WTC11 (cell line): ENCODE measurements around the gene PRKD1. TPM values are rescaled to one million over a fixed set of nuclear protein-coding genes. Genes with fewer than 3 reads are reported as not detected.

Experiments used
- ATAC-seq: fragments of 200-7000 bp; cut with Tn5 transposase; 2 replicates; pipeline ENCODE4 v1.10.0; 2021; ENCODE audit warnings: mild to moderate bottlenecking, moderate library complexity
- CTCF ChIA-PET: fragments of 300-600 bp; sonication (Branson Sonifier 250); formaldehyde crosslinking; loops from one replicate; lab custom pipeline; 2021; ENCODE audit warnings: antibody characterized with exemption; lab: Charles Lee
- POLR2A ChIA-PET: fragments of 350-600 bp; sonication (Branson Sonifier 250); formaldehyde crosslinking; loops from one replicate; lab custom pipeline; 2021; ENCODE audit warnings: antibody characterized with exemption; lab: Charles Lee
- DNase-seq: peaks from one replicate; pipeline ENCODE4 v3.0.0; 2021; ENCODE audit warnings: low spot score
- H3K27ac Mint-ChIP-seq: 2 replicates; pipeline ENCODE4 v1.8.0; 2021; ENCODE audit warnings: mixed read lengths
- H3K27me3 Mint-ChIP-seq: 2 replicates; pipeline ENCODE4 v1.8.0; 2021; ENCODE audit warnings: low read depth, mild to moderate bottlenecking, moderate library complexity, mixed read lengths
- H3K36me3 Mint-ChIP-seq: 2 replicates; pipeline ENCODE4 v1.8.0; 2021; ENCODE audit warnings: mixed read lengths
- H3K4me1 Mint-ChIP-seq: 2 replicates; pipeline ENCODE4 v1.8.0; 2022; ENCODE audit warnings: mixed read lengths
- H3K4me3 Mint-ChIP-seq: 2 replicates; pipeline ENCODE4 v1.8.0; 2021; ENCODE audit warnings: mild to moderate bottlenecking, moderate library complexity, mixed read lengths
- H3K9me3 Mint-ChIP-seq: 2 replicates; pipeline ENCODE4 v1.8.0; 2021; ENCODE audit warnings: mixed read lengths
- AFF4 ChIP-seq: sonication (generic); formaldehyde crosslinking; IDR thresholded peaks from 2 replicates; pipeline ENCODE4 v1.8.1; 2023; ENCODE audit warnings: mild to moderate bottlenecking, missing genetic modification reagents, borderline replicate concordance
- ATF3 ChIP-seq: sonication (generic); formaldehyde crosslinking; conservative IDR thresholded peaks from 2 replicates; pipeline ENCODE4 v1.8.1; 2022; ENCODE audit warnings: mild to moderate bottlenecking, missing genetic modification reagents
- CBFB ChIP-seq: sonication (generic); formaldehyde crosslinking; IDR thresholded peaks from 2 replicates; pipeline ENCODE4 v1.8.1; 2022; ENCODE audit warnings: mild to moderate bottlenecking, low read depth, missing genetic modification reagents
- CDX4 ChIP-seq: fragments of 250-450 bp; sonication (Bioruptor Pico); IDR thresholded peaks from 2 replicates; pipeline ENCODE4 v1.9.0; 2021; ENCODE audit warnings: moderate library complexity, mild to moderate bottlenecking, inconsistent platforms, borderline replicate concordance
- CREB1 ChIP-seq: sonication (generic); formaldehyde crosslinking; IDR thresholded peaks from 2 replicates; pipeline ENCODE4 v1.8.0; 2023; ENCODE audit warnings: mild to moderate bottlenecking, missing genetic modification reagents
- CREM ChIP-seq: sonication (generic); formaldehyde crosslinking; IDR thresholded peaks from 2 replicates; pipeline ENCODE4 v1.8.1; 2022; ENCODE audit warnings: mild to moderate bottlenecking, missing genetic modification reagents, moderate library complexity
- E2F4 ChIP-seq: sonication (generic); formaldehyde crosslinking; IDR thresholded peaks from 2 replicates; pipeline ENCODE4 v1.8.1; 2022; ENCODE audit warnings: low read depth, mild to moderate bottlenecking, moderate library complexity, missing genetic modification reagents, borderline replicate concordance
- ELF4 ChIP-seq: sonication (generic); formaldehyde crosslinking; IDR thresholded peaks from 2 replicates; pipeline ENCODE4 v1.8.1; 2022; ENCODE audit warnings: low read depth, mild to moderate bottlenecking, moderate library complexity, missing genetic modification reagents
- ETV6 ChIP-seq: sonication (generic); formaldehyde crosslinking; IDR thresholded peaks from 2 replicates; pipeline ENCODE4 v1.8.1; 2022; ENCODE audit warnings: mild to moderate bottlenecking, missing genetic modification reagents
- FOXK1 ChIP-seq: sonication (generic); formaldehyde crosslinking; IDR thresholded peaks from 2 replicates; pipeline ENCODE4 v1.8.0; 2022; ENCODE audit warnings: mild to moderate bottlenecking, moderate library complexity, missing genetic modification reagents
- GRHL2 ChIP-seq: fragments of 250-450 bp; sonication (Bioruptor Pico); IDR thresholded peaks from 2 replicates; pipeline ENCODE4 v1.8.0; 2022; ENCODE audit warnings: mild to moderate bottlenecking, moderate library complexity; ENCODE audit not compliant: insufficient replicate concordance, severe bottlenecking
- HMGA2 ChIP-seq: fragments of 250-450 bp; sonication (Bioruptor Pico); IDR thresholded peaks from 2 replicates; pipeline ENCODE4 v1.4.0; 2021; ENCODE audit warnings: mild to moderate bottlenecking, moderate library complexity
- KAT7 ChIP-seq: sonication (generic); formaldehyde crosslinking; IDR thresholded peaks from 2 replicates; pipeline ENCODE4 v1.8.1; 2023; ENCODE audit warnings: missing genetic modification reagents, mild to moderate bottlenecking, borderline replicate concordance
- MAX ChIP-seq: sonication (generic); formaldehyde crosslinking; IDR thresholded peaks from 2 replicates; pipeline ENCODE4 v1.8.0; 2022; ENCODE audit warnings: mild to moderate bottlenecking, missing genetic modification reagents
- MXD4 ChIP-seq: fragments of 250-450 bp; sonication (Bioruptor Pico); IDR thresholded peaks from 2 replicates; pipeline ENCODE4 v1.8.0; 2021; ENCODE audit warnings: mild to moderate bottlenecking, moderate library complexity, borderline replicate concordance
- MYBL2 ChIP-seq: sonication (generic); formaldehyde crosslinking; IDR thresholded peaks from 2 replicates; pipeline ENCODE4 v1.8.1; 2023; ENCODE audit warnings: mild to moderate bottlenecking, moderate library complexity, missing genetic modification reagents
- NFE2L1 ChIP-seq: sonication (generic); formaldehyde crosslinking; IDR thresholded peaks from 2 replicates; pipeline ENCODE4 v1.8.1; 2023; ENCODE audit warnings: missing genetic modification reagents
- NFYB ChIP-seq: sonication (generic); formaldehyde crosslinking; conservative IDR thresholded peaks from 2 replicates; pipeline ENCODE4 v1.8.0; 2022; ENCODE audit warnings: low read depth, missing genetic modification reagents
- PRDM15 ChIP-seq: sonication (generic); formaldehyde crosslinking; IDR thresholded peaks from 2 replicates; pipeline ENCODE4 v1.8.0; 2022; ENCODE audit warnings: missing genetic modification reagents
- PRRX2 ChIP-seq: fragments of 250-450 bp; sonication (Bioruptor Pico); IDR thresholded peaks from 2 replicates; pipeline ENCODE4 v1.8.0; 2021; ENCODE audit warnings: mild to moderate bottlenecking
- RELA ChIP-seq: sonication (generic); formaldehyde crosslinking; IDR thresholded peaks from 2 replicates; pipeline ENCODE4 v1.8.1; 2022; ENCODE audit warnings: missing genetic modification reagents, mild to moderate bottlenecking, borderline replicate concordance
- SMAD3 ChIP-seq: sonication (generic); formaldehyde crosslinking; IDR thresholded peaks from 2 replicates; pipeline ENCODE4 v1.8.0; 2022; ENCODE audit warnings: missing genetic modification reagents, mild to moderate bottlenecking, borderline replicate concordance
- SOX15 ChIP-seq: fragments of 250-450 bp; sonication (Bioruptor Pico); IDR thresholded peaks from 2 replicates; pipeline ENCODE4 v1.9.0; 2021; ENCODE audit warnings: mild to moderate bottlenecking
- ZNF121 ChIP-seq: sonication (generic); formaldehyde crosslinking; IDR thresholded peaks from 2 replicates; pipeline ENCODE4 v1.8.0; 2023; ENCODE audit warnings: missing genetic modification reagents
- ZNF138 ChIP-seq: sonication (generic); formaldehyde crosslinking; conservative IDR thresholded peaks from 2 replicates; pipeline ENCODE4 v1.8.1; 2022; ENCODE audit warnings: mild to moderate bottlenecking, moderate library complexity, missing genetic modification reagents
- ZNF396 ChIP-seq: fragments of 250-450 bp; sonication (Bioruptor Pico); IDR thresholded peaks from 2 replicates; pipeline ENCODE4 v1.8.0; 2021; ENCODE audit warnings: mild to moderate bottlenecking, moderate library complexity, borderline replicate concordance
- total RNA-seq: library from RNA; stranded (reverse); gene quantifications from 3 replicates; pipeline ENCODE4 v1.2.3, GENCODE V29; 2021

Gene PRKD1
- total RNA-seq, 1 experiment from 2014 or later: 7.6 TPM

GRCh38 chr14:29757711-29758233 is 169.9 kb downstream of the PRKD1 start:
- Mint-ChIP-seq H3K27ac (peak overlapping the region; percentile 11; the same call in 1 of the 2 replicates), H3K4me1 (peaks cover 11% of the 10 kb centered on the region), H3K36me3 (no peaks in the 10 kb centered on the region), H3K9me3 (no peaks in the 10 kb centered on the region), H3K27me3 (no peaks in the 10 kb centered on the region), H3K4me3 (no peak overlapping the region)
- CTCF ChIA-PET: interaction anchor here (1.0 to 1.5 kb wide), 5 partner anchors 9 to 457 kb away, joined by 3 to 8 read pairs (median 3); no protein-coding TSS in a partner anchor
- ATAC-seq (no peak), DNase-seq (no peak)
- POLR2A ChIA-PET: no interaction called here
- TF ChIP-seq NFYB: no peak
- TF ChIP-seq CBFB (CRISPR knock-in tag): no peak
- no peak for TF ChIP-seq PRDM15 (CRISPR knock-in tag)
- TF ChIP-seq ATF3: no peak
- TF ChIP-seq CREB1 (CRISPR knock-in tag): no peak
- TF ChIP-seq MYBL2 (CRISPR knock-in tag): no peak
- no peak for TF ChIP-seq NFE2L1 (CRISPR knock-in tag)
- TF ChIP-seq ELF4: no peak
- no peak for TF ChIP-seq KAT7 (CRISPR knock-in tag)
- no peak for TF ChIP-seq RELA (CRISPR knock-in tag)
- TF ChIP-seq AFF4 (CRISPR knock-in tag): no peak
- no peak for TF ChIP-seq FOXK1 (CRISPR knock-in tag)
- no peak for TF ChIP-seq SOX15 (CRISPR knock-in tag)
- no peak for TF ChIP-seq MAX
- no peak for TF ChIP-seq ETV6 (CRISPR knock-in tag)
- TF ChIP-seq, all 79 proteins: peak for 0

- ATAC-seq: 0 out of 2 replicates have a peak, but pooled peaks have one; percentile 41
- TF ChIP-seq CDX4 (CRISPR knock-in tag) (no peak), ZNF121 (CRISPR knock-in tag) (no peak), MXD4 (no peak), SMAD3 (no peak), CREM (no peak), ZNF138 (CRISPR knock-in tag) (no peak), HMGA2 (CRISPR knock-in tag) (no peak), GRHL2 (no peak), E2F4 (CRISPR knock-in tag) (no peak), ZNF396 (no peak), PRRX2 (CRISPR knock-in tag) (no peak)
Measured at GRCh38 chr14:29757188-29757680, 170.4 kb downstream of the PRKD1 start.

More at GRCh38 chr14:29757188-29757680, 170.4 kb downstream of the PRKD1 start:
- ChIA-PET CTCF (interaction anchor here (0.6 to 1.5 kb wide), 7 partner anchors 9 to 728 kb away, joined by 3 to 8 read pairs (median 3); no protein-coding TSS in a partner anchor), POLR2A (no interaction called here)
- H3K4me1 Mint-ChIP-seq: peaks cover 11% of the 10 kb centered on the region
- peak overlapping the region; percentile 26 for H3K27ac Mint-ChIP-seq
- H3K4me3 Mint-ChIP-seq: no peak overlapping the region
- no peaks in the 10 kb centered on the region for H3K27me3 Mint-ChIP-seq
- no peak for DNase-seq
- H3K36me3 Mint-ChIP-seq: no peaks in the 10 kb centered on the region
- H3K9me3 Mint-ChIP-seq: no peaks in the 10 kb centered on the region
